ENCODE results near the gene COMTD1. TPM values are rescaled to one million over a fixed set of nuclear protein-coding genes. Genes with fewer than 3 reads are reported as not detected.

Gene COMTD1
- polyA plus RNA-seq, result 100 to 1,000 TPM in 1 of 3 donors, 10 to 100 TPM in 2; 20.1 to 142 (median 33.3) TPM

DNA sequence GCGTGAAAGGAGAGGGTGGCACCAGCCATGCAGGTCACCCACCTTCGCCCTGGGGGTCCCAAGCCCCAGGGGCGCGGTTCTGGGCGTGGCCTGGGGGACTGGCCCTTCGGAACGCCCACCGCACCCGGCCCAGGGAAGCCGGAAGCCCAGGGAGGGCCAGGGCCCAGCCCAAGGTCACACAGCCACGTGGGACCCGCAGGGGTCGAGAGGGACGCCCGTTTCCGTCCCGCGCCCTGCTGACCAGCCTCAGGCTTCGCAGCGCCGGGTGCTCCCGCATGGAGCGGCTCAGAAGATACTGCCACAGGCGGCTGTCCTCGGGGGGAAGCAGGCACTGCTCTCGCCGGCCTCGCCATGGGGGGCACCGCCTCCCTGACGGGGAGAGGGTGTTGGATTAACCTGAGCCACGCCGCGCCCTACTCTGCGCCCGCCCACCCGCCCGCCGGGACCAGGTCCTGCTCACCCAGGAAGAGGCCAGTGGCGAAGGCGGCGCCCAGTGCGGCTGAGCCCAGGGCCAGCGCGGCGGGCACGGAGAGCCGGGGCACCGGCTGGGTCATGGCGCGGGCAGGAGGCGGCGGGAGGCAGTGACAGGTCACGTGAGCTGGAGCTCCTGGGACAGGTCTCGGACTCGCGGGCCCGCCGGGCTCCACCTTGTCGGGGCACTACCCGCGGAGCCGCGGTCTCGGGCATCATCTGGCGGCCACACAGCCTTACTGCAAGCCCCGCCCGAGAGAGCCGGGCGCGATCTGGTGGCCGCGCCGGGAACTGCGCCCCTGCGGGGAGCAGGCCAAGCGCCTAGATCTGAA lies at the start of gene COMTD1:
Gene COMTD1 (minus strand): TSS at position 583 of the 803 bp plus-strand sequence. CDS start 29 bp downstream, at position 554.
- 0 to 1% (median 1%) methylated on average over 64 to 76 of the region's 76 CpGs for WGBS, 3 donors
- H3K27ac ChIP-seq (ENCODE audit: low read depth, low read length), result no peak within 1 kb of the TSS

DNA sequence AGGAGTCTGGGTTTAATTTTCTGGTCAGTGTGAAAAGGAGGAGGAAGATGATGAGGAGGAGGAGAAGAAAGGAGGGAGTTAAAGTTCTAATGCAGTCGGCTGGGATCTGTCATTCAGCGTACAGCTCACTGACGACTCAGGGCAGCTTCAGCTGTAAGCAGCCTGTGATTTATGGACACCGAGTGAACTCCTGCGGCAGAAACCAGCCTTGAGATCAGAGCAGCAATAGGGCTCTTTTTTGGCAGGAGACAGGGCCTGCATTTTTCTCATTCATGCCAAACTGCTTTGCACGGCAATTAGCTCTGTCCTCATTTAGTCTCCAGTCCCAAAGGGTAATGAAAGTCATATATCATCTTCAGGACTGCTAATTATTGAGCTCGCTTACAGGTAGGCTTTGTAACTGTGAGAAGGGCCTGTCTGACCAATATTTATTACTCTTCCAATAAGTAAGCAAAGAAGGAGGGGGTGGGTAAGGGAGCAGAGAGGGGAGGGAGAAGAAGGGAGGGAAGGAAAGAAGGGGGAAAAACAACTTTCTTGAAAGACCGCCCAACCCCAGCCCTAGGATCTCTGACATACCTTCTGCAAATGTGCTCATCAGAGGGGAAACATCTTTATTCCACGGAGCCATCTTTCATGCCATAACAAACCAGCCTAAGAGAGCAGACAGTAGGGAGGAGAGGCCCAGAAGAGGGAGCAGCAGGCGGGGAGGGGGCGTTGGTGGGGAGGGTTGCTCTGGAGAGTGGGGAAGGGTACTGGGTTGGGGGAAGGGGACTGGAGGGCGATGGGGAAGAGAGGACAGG lies 48.1 kb upstream of the COMTD1 start:
- WGBS, 3 donors, result 45 to 50% (median 50%) methylated on average over 12 of the region's 12 CpGs
- H3K27ac ChIP-seq (ENCODE audit: low read depth, low read length), result no peak overlapping the region

DNA sequence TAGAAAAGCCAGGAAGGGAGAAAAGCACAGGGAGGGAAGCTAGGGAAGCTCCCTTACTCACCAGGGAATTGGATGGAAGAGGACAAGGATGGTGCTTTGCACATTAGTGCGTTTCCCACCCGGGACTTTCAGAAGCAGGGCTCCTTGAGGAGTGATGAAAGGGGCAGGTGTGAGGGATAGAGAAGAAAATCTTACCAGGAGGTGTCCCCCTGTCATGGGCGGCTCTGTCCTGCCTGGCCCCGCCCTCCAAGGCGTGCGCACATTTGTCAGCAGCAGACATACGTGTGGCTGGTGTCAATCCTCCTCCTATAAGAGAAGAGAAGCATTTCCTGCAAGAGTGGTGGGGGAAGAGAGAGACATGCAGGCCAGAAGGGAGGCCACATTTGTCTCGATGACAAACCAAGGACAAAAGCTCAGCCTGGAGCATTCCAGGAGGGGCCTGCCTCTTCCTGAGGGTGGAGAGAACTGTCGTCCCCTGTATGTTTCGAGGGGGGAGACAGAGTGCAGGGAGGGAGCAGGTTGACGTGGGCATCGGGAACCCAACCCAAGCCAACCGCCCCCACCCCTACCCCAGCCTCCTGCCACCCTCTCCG lies 47.4 kb upstream of the COMTD1 start:
- H3K27ac ChIP-seq (ENCODE audit: low read depth, low read length), result no peak overlapping the region
- WGBS, 3 donors, result 45 to 52% (median 51%) methylated on average over 14 of the region's 14 CpGs

DNA sequence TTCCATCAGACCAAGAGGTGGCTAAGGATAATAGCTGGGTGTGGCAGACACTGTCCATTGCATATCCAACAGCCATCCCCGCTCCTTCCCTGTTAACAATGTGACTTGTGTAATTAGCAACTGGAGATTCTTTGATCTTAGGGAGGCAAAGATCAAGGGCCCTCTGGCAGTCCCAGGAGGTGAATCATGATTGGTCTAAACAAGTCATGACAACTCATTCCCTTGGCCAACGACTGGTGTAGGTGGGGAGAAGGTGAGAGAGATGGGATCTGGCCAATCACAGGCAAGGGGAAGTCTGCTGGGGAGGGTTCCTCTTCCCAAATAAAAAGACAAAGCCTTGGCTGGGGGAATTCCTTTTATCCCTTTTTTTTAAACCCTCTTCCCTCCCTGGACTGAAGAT lies 46.2 kb upstream of the COMTD1 start:
- H3K27ac ChIP-seq (ENCODE audit: low read depth, low read length), result no peak overlapping the region
- WGBS, 3 donors, result 73 to 81% (median 79%) methylated on average over 2 of the region's 2 CpGs

DNA sequence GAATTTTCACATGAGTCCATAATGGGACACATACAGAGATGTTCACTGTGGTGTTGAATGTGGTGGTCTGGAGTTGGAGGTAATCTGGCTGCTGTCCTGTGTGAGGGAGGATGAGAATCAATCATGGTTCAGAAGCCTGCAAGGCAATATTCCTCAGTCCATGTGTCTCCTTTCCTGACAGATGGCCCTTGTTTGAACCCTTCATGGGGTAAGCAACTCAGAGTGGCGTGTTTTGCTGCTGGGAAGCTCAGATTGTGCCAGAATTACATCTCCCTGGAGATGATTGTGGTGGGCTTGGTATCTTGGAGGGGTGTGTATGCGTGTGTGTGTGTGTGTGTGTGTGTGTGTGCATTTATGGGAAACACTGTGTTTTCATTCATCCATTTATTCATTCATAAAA lies 44.5 kb upstream of the COMTD1 start:
- H3K27ac ChIP-seq (ENCODE audit: low read depth, low read length), result no peak overlapping the region
- 82 to 89% (median 87%) methylated on average over 2 of the region's 2 CpGs for WGBS, 3 donors

DNA sequence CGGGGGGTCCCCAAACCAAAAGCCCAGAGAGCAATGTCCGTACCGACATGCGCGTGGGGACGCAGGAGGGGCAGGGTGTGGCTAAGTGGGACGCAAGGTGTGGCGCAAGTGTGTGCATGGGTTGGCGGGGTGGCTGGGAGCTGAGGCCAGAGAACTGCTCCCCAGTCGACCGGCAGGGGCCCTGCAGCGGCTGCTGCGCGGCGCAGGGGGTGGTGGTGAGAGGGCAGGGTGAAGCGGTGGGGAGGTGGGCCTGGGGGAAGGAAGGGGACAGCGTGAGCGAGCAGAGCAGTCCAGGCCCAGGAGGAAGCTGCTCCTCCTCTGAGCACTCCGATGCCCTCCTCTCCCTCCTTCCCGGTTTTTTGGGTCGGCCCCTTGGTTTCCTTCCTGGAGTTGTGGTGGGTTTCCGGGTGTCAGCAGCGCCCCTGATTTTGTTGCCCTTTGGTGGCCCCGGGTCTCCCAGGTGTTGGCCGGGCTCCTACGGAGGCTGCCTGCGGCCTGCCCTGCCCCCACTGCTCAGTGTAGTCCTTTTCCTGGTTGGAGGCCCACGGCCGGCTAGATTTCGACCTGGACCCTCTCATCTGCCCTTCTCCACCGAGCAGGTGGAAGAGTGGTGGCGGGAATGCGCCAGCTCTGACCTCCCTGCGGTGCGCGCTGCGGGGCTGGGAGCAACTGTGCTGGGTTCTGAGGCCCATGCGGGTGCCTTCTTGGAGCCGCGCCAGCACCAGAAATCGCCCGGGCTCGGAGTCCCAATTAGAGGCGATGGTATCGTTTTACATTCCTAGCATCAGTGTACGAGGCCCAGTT lies 40.5 kb upstream of the COMTD1 start:
- WGBS, 3 donors, result 60 to 80% (median 60%) methylated on average over 43 to 46 of the region's 46 CpGs
- no peak overlapping the region for H3K27ac ChIP-seq (ENCODE audit: low read depth, low read length)

DNA sequence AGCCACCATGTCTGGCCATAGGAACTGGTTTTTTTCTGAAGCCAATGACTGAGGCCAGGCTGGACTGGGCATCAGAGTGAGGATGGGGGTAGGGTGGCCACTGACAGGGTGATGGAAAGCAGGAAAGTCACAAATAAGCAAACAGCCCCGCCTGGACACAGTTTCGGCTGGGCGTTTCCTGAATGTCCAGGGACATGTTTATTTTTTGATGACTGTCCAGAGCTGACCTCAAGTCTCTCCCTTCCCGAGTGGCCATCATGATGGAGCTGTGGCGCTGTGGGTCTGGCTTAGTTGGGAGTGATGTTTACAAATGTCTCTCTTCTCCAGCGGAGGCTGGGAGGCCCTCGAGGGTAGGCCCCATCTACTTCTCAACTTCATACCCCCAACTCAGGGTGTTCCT lies 37.1 kb upstream of the COMTD1 start:
- no peak overlapping the region for H3K27ac ChIP-seq (ENCODE audit: low read depth, low read length)
- WGBS, 3 donors, result 38 to 53% (median 43%) methylated on average over 7 of the region's 7 CpGs

DNA sequence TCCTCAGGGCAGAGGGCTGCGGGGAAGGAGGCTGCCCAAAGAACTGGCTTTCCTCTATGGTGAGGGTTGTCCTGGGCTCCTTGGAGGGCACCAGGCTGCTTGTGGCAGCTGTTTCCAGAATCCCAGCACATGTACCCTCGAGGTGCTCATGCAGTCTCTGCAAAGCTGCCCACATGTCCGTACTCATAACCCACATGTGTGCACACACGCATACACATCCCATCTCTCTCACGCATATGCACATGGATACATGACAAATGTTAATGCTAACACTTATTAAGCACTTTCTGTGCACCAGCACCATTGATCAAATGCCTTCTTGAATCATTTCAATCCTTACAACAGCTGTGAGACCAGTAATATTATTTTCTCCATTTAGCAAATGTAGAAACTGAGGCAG lies 36.3 kb upstream of the COMTD1 start:
- H3K27ac ChIP-seq (ENCODE audit: low read depth, low read length), result no peak overlapping the region
- 96 to 97% (median 97%) methylated on average over 5 of the region's 5 CpGs for WGBS, 3 donors

DNA sequence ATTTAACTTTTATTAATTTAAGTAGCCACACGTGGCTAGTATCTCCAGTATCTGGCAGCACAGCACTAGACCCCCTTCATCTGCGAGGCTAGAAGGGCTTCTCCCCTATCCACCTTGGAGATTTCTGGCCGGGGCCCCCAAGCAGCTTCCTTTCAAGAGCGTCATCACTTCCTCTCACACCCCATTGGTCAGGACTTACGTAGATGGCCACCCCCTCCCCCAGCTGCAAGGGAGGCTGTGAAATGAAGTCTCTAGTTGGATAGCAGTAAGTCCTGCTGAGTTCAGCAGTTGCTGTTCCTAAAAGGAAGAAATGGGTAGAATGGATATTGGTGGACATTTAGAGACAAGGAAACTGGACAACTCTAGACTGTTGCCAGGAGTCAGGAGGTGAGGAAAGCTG lies 33.8 kb upstream of the COMTD1 start:
- WGBS, 3 donors, result 83 to 89% (median 85%) methylated on average over 5 of the region's 5 CpGs
- H3K27ac ChIP-seq (ENCODE audit: low read depth, low read length), result no peak overlapping the region

DNA sequence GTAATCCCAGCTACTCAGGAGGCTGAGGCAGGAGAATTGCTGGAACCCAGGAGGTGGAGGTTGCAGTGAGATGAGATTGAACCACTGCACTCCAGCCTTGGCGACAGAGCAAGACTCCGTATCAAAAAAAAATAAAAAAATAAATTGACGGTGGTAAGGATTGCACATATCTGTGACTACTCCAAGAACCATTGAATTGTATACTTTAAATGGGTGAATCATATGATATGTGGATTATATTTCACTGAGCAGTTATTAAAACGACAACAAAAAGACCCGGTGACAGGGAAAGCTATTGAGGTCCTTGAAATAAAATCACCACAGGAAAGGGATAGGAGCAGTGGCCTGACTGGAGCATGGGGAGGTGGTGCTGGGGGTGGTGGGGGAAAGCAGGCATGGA lies 31.2 kb upstream of the COMTD1 start:
- no peak overlapping the region for H3K27ac ChIP-seq (ENCODE audit: low read depth, low read length)
- WGBS, 3 donors, result 83 to 91% (median 90%) methylated on average over 5 of the region's 5 CpGs

DNA sequence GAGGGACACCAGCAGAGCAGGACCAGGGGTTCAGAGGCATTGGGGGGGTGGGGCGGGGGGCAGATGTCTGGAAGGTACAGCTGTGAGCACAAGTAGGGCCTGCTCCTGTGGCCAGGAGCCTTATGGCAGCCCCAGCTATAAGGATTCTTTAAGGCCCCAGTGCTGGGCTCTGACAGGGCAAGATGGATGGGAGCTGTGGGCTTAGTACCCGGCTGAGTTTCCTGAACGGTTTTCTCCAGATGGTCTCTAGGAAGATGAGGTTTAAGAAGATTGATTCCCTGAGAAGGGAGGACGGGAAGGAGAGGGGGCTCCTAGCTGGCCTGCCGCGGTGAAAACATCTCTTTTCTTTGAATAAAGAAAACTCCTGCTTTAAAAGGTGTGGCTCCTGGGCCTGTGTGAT lies 30.1 kb upstream of the COMTD1 start:
- H3K27ac ChIP-seq (ENCODE audit: low read depth, low read length), result no peak overlapping the region
- 49 to 79% (median 54%) methylated on average over 6 of the region's 6 CpGs for WGBS, 3 donors

DNA sequence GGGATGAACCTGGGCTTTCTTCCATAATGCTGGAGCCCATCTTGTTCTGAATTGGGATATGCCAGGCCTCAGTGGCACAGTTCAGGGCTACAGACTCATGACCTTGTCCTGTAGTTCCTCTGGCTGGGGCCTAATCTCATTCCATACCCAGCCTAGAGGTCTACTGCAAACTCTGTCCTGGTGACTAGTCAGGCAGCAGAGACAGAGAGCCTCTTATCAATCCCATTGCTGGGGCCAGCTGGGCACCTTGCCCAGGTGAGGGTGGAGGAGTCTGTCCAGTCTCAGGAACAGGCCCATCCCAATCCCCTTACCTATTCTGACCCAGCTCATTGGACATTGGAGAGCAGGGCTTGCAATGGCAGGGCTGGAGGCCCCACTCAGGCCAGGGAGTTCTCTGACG lies 28.0 kb upstream of the COMTD1 start:
- H3K27ac ChIP-seq (ENCODE audit: low read depth, low read length), result no peak overlapping the region
- 78 to 100% (median 96%) methylated on average over 1 of the region's 1 CpG for WGBS, 3 donors

DNA sequence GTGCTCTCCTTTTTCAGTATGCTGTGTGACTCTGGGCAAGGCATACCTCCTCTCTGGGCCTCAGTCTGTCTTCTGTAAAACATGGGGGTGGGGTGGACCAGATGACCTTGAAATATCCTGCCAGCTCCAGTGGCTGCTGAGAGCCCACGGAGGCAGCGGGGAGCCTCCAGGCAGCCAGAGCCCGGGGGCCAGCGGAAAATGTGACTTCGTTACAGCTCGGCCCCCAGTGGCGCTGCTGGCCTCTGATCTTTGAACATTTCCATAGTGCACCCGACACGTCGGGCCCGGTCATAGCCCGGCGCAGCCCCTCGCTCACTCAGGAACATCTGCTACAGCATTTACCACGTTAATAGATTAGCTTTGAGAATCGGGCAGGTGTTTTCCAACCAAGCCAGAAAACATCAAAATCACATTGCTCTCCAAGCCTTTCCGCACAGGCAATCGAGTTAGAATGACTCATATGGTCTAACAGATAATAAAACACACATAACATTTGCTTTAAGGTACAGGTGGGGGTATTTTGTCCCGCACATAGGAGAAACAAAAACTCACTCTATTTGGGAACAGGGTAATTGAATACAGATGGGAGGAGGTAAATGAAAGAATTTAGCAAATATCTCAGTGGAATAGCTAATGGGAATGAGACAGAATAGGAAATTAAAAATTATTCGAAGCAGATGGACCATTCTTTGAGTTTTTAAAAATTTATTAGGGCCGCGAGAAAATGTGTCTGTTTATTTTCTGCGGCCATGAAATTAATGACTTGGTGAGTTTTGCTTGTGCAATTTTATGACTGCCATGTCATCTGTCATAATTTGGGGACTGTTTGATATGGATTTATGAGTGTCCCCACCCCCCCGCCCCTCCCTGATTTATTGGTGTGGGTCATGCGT lies 26.3 kb upstream of the COMTD1 start:
- WGBS, 3 donors, result 16 to 81% (median 71%) methylated on average over 25 of the region's 25 CpGs
- H3K27ac ChIP-seq (ENCODE audit: low read depth, low read length), result no peak overlapping the region

DNA sequence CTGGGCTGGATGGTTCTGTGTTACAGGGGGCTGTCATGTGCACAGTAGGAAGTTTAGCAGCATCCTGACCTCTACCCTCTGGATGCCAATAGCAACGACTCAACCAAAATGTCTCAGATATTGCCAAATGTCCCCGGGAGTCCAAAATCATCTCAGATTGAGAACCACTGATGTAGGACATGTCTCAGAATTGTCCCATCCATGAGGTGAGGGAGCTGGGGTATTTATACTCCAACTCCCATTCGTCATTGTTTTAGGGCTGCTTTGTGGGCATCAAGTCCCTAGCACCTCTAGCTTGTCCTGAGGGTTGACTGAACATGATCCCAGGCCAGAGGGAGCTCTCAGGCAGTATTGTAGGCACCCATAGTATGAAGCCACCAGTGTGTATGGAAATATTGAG lies 25.2 kb upstream of the COMTD1 start:
- 62 to 76% (median 65%) methylated on average over 3 of the region's 3 CpGs for WGBS, 3 donors
- H3K27ac ChIP-seq (ENCODE audit: low read depth, low read length), result no peak overlapping the region

DNA sequence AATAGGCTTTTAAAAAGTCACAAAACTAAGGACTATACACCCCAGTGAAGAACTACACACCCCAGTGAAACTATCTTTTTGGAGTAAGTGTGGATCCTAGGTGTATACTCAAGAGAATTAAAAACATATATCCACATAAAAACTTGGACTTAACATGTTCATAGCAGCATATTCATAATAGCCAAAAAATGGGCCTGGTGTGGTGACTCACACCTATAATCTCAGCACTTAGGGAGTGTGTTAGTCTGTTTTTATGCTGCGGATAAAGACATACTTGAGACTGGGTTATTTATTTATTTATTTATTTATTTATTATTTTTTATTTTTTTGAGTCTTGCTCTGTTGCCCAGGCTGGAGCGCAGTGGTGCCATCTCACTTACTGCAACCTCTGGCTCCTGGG lies 19.0 kb upstream of the COMTD1 start:
- WGBS, 3 donors, result 96 to 100% (median 98%) methylated on average over 2 of the region's 2 CpGs
- H3K27ac ChIP-seq (ENCODE audit: low read depth, low read length), result no peak overlapping the region

DNA sequence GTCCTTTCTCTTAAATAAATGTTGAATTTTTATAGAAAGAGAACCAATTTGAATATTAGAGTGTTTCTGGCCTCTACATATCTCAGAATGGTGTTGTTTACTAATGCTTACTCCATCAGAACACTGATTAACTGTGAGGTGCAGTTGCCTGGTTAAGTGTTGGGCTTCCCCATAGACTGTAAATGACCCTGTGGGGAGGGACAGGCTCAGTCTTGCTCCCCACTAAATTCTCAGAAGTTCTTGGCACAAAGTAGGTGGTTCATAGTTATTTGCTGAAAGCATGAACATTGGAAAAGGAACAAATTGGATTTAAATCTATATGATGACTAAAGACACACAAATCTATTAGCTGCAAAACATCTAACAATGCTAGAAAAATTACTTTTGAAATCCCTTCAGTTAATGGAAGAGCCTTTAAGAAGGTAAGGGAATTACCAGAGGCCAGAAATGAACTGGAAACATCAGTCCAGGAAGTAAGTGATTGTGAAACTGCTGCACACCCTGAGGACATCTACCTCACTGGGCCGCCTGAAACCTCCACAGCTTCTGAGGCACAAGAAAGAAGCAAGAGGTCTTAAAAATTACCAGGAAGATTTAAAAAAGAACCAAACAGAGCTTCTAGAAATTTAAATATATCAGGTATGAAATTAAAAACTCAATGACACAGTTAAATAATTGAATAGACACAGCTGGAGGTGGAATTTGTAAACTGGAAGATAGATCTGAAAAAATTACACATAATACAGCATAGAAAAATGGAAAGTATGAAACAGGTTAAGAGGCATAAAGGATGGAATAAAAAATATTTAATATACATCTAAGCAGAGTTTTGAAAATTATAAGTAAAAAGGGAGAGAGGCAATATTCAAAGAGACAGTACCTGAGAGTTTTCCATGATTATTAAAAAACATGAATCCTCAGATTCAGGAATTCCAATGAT lies 17.8 kb upstream of the COMTD1 start:
- WGBS, 3 donors, result 88 to 100% (median 97%) methylated on average over 1 of the region's 1 CpG
- no peak overlapping the region for H3K27ac ChIP-seq (ENCODE audit: low read depth, low read length)

DNA sequence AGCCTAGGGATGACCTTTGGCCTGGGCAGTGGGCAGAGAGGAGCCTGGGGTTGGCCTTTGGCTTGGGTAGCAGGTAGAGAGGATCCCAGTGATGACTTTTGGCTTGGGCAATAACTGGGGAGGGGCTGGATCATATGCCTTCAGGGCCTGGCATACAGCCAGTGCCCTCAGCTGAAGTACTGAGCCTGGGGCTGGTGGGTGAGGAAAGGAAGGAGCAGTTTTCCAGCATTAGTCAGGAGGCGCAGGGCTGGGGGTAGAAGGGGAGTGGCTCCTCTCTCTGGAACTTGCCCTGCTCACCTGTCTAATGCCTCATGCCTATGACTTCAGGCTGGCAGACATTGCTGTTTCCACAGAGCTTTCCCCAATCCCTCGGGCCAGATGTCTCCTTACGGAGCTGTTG lies 15.2 kb upstream of the COMTD1 start:
- WGBS, 3 donors, result 88 to 93% (median 89%) methylated on average over 3 of the region's 3 CpGs
- H3K27ac ChIP-seq (ENCODE audit: low read depth, low read length), result no peak overlapping the region

Measured in adipose tissue (tissue), 3 donors.